HG02870 (cell line): ENCODE data around the gene HEBP1.
"Not testable (repeated sequence)": the region's sequence is repeated elsewhere in the genome, so short reads cannot be mapped to it uniquely, and the experiment has no call there.

Experiments
- ATAC-seq: cut with Tn5 transposase; IDR thresholded peaks from one replicate; pipeline ENCODE4 v1.9.1; 2021; ENCODE audit warnings: mild to moderate bottlenecking, moderate library complexity; ENCODE audit not compliant: unreplicated experiment

The HEBP1 gene

GRCh38 chr12:12999959-13000615 lies at the start of gene HEBP1:
Gene HEBP1 (minus strand): TSS chr12:13000265. CDS start chr12:13000114, 151 bp downstream.
- peak; percentile 87 for ATAC-seq

- no peak for ATAC-seq
Observed at GRCh38 chr12:13049816-13050215, 49.8 kb upstream of the HEBP1 start.

GRCh38 chr12:13046964-13047363 lies 46.9 kb upstream of the HEBP1 start:
- ATAC-seq = peak; percentile 37

- no peak for ATAC-seq
Observed at GRCh38 chr12:13045816-13046215, 45.8 kb upstream of the HEBP1 start.

- ATAC-seq = no peak
Observed at GRCh38 chr12:13044906-13045299, 44.8 kb upstream of the HEBP1 start.

GRCh38 chr12:13044002-13044905 lies 44.2 kb upstream of the HEBP1 start, which contains the start of gene FAM234B:
Gene FAM234B (plus strand): TSS chr12:13044381. CDS start chr12:13044404, 23 bp downstream.
- peak; percentile 78 for ATAC-seq

GRCh38 chr12:13042666-13043230 lies 42.7 kb upstream of the HEBP1 start:
- ATAC-seq = no peak

- ATAC-seq = no peak
Observed at GRCh38 chr12:13041224-13041623, 41.2 kb upstream of the HEBP1 start.

- no peak for ATAC-seq
Observed at GRCh38 chr12:13039328-13039956, 39.4 kb upstream of the HEBP1 start.

GRCh38 chr12:13038491-13039161 lies 38.6 kb upstream of the HEBP1 start:
- no peak for ATAC-seq

- ATAC-seq = no peak
Observed at GRCh38 chr12:13036881-13037280, 36.8 kb upstream of the HEBP1 start.

- not testable (repeated sequence) for ATAC-seq
Observed at GRCh38 chr12:13035335-13035734, 35.3 kb upstream of the HEBP1 start.

- ATAC-seq = no peak
Observed at GRCh38 chr12:13033476-13033875, 33.4 kb upstream of the HEBP1 start.

- ATAC-seq = no peak
Observed at GRCh38 chr12:13032164-13032563, 32.1 kb upstream of the HEBP1 start.

- no peak for ATAC-seq
Observed at GRCh38 chr12:13030541-13031291, 30.7 kb upstream of the HEBP1 start.

- ATAC-seq = no peak
Observed at GRCh38 chr12:13028825-13029570, 28.9 kb upstream of the HEBP1 start.

GRCh38 chr12:13027508-13027907 lies 27.4 kb upstream of the HEBP1 start:
- ATAC-seq = no peak

- no peak for ATAC-seq
Observed at GRCh38 chr12:13027032-13027431, 27.0 kb upstream of the HEBP1 start.

- ATAC-seq = no peak
Observed at GRCh38 chr12:13026286-13026685, 26.2 kb upstream of the HEBP1 start.
